PC-9 (cell line): ENCODE results near the gene KBTBD13.

ENCODE experiments used
- EZH2 ChIP-seq: fragments of 200-600 bp; sonication (generic); IDR thresholded peaks from 2 replicates; pipeline ENCODE4 v1.8.0; 2017; ENCODE audit warnings: antibody characterized with exemption, low read depth
- TF ChIP-seq, protein P1 (sequence below): fragments of 200-600 bp; sonication (generic); conservative IDR thresholded peaks from 2 replicates; pipeline ENCODE4 v1.6.1; 2017; ENCODE audit warnings: mixed run types, antibody characterized with exemption, mild to moderate bottlenecking, moderate library complexity

DNA sequence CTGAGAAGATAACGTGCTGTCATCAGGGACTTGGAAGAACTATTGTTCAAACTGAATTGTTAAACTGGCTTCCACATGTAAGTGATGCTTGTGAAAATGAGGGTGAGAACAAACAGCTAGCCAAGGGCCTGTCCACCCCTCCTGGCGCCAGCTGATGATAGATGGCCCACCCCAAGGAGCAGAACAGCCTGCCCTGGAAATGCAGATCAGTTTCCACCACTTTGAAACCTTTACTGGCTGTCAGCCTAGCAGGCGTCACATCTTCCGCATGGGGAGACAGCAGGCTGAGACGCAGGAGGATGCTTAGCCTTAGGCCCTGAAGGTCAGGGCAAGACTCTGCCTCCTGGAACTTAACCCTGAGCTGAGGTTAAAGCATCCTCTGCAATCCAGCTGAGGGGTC, 37.7 kb upstream of the KBTBD13 start:
- no peak for TF ChIP-seq EZH2
- TF ChIP-seq, protein P1, sequence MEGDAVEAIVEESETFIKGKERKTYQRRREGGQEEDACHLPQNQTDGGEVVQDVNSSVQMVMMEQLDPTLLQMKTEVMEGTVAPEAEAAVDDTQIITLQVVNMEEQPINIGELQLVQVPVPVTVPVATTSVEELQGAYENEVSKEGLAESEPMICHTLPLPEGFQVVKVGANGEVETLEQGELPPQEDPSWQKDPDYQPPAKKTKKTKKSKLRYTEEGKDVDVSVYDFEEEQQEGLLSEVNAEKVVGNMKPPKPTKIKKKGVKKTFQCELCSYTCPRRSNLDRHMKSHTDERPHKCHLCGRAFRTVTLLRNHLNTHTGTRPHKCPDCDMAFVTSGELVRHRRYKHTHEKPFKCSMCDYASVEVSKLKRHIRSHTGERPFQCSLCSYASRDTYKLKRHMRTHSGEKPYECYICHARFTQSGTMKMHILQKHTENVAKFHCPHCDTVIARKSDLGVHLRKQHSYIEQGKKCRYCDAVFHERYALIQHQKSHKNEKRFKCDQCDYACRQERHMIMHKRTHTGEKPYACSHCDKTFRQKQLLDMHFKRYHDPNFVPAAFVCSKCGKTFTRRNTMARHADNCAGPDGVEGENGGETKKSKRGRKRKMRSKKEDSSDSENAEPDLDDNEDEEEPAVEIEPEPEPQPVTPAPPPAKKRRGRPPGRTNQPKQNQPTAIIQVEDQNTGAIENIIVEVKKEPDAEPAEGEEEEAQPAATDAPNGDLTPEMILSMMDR: no peak
